K562 (cell line): ENCODE measurements around the gene FOXR1. TPM values are rescaled to one million over a fixed set of nuclear protein-coding genes. Genes with fewer than 3 reads are reported as not detected.

Experiments used
- DACH1 ChIP-seq: fragments of 450-650 bp; IDR thresholded peaks from 2 replicates; pipeline ENCODE4 v1.6.1; 2018; ENCODE audit not compliant: partially characterized antibody
- GABPB1 ChIP-seq: sonication (generic); formaldehyde crosslinking; IDR thresholded peaks from 2 replicates; pipeline ENCODE4 v1.8.0; 2022; ENCODE audit warnings: mild to moderate bottlenecking, missing genetic modification reagents
- JUN ChIP-seq, 2 experiments: sonication (generic) in 1 of 2; formaldehyde crosslinking in 1 of 2; IDR thresholded peaks; 2 replicates each; pipeline versions ENCODE4 v1.6.1 to v1.8.0; 2012 to 2022; ENCODE audit warnings: borderline replicate concordance in 2 of 2, mild to moderate bottlenecking in 2 of 2, improper control_type of control experiment in 1 of 2, low read depth in 1 of 2, low read length in 1 of 2, missing genetic modification reagents in 1 of 2
- JUND ChIP-seq, 2 experiments: IDR thresholded peaks; 2 replicates in 1 of 2; 3 replicates in 1 of 2; pipeline ENCODE4 v1.6.1; 2011; ENCODE audit warnings: borderline replicate concordance in 2 of 2, low read depth in 2 of 2, low read length in 2 of 2, improper control_type of control experiment in 1 of 2, missing biosample characterization in 1 of 2, missing genetic modification characterization in 1 of 2, missing genetic modification reagents in 1 of 2
- KLF13 ChIP-seq: fragments of 450-650 bp; IDR thresholded peaks from 2 replicates; pipeline ENCODE4 v1.6.1; 2016; ENCODE audit warnings: missing genetic modification characterization, low read depth, mild to moderate bottlenecking, missing compliant biosample characterization, moderate library complexity, borderline replicate concordance
- MXI1 ChIP-seq: IDR thresholded peaks from 2 replicates; pipeline ENCODE4 v1.6.1; 2011; ENCODE audit warnings: low read depth, mild to moderate bottlenecking, improper control_type of control experiment, low read length
- NCOR1 ChIP-seq: fragments of 450-650 bp; IDR thresholded peaks from 2 replicates; pipeline ENCODE4 v1.6.1; 2016; ENCODE audit warnings: mild to moderate bottlenecking, moderate library complexity
- NFE2L1 ChIP-seq: fragments of 450-650 bp; IDR thresholded peaks from 2 replicates; pipeline ENCODE4 v1.6.1; 2016; ENCODE audit warnings: missing genetic modification characterization, low read depth, mild to moderate bottlenecking, missing compliant biosample characterization, moderate library complexity, borderline replicate concordance
- NRF1 ChIP-seq, 2 experiments: fragments of 450-650 bp; IDR thresholded peaks in 1 of 2; conservative IDR thresholded peaks in 1 of 2; 2 replicates each; pipeline ENCODE4 v1.6.1; 2014; ENCODE audit warnings: mild to moderate bottlenecking in 2 of 2
- POLR2G ChIP-seq: fragments of 200-400 bp; formaldehyde crosslinking; IDR thresholded peaks from 2 replicates; pipeline ENCODE4 v1.6.1; 2017; ENCODE audit warnings: low read depth, mild to moderate bottlenecking, antibody characterized with exemption, low read length, moderate library complexity
- RBM25 ChIP-seq: fragments of 200-400 bp; formaldehyde crosslinking; IDR thresholded peaks from 2 replicates; pipeline ENCODE4 v1.6.1; 2018; ENCODE audit warnings: low read length, low read depth, moderate library complexity; ENCODE audit not compliant: severe bottlenecking
- RFX1 ChIP-seq: fragments of 450-650 bp; IDR thresholded peaks from 2 replicates; pipeline ENCODE4 v1.6.1; 2016; ENCODE audit warnings: mild to moderate bottlenecking, moderate library complexity
- SIN3B ChIP-seq: fragments of 450-650 bp; IDR thresholded peaks from 2 replicates; pipeline ENCODE4 v1.6.1; 2017; ENCODE audit warnings: low read depth, mild to moderate bottlenecking, moderate library complexity
- SMARCA4 ChIP-seq: fragments of 450-650 bp; IDR thresholded peaks from 2 replicates; pipeline ENCODE4 v1.6.1; 2016
- SMARCE1 ChIP-seq: fragments of 450-650 bp; IDR thresholded peaks from 2 replicates; pipeline ENCODE4 v1.7.1; 2016; ENCODE audit warnings: mild to moderate bottlenecking
- SNIP1 ChIP-seq: fragments of 450-650 bp; IDR thresholded peaks from 2 replicates; pipeline ENCODE4 v1.7.1; 2017; ENCODE audit warnings: low read depth, mild to moderate bottlenecking
- TCF7L2 ChIP-seq: fragments of 150-350 bp; IDR thresholded peaks from 2 replicates; pipeline ENCODE4 v1.6.1; 2016; ENCODE audit warnings: low read depth, mild to moderate bottlenecking, low read length, moderate library complexity
- ZNF24 ChIP-seq: fragments of 450-650 bp; IDR thresholded peaks from 2 replicates; pipeline ENCODE4 v1.6.1; 2016
- ZNF408 ChIP-seq: fragments of 250-450 bp; sonication (Bioruptor Pico); IDR thresholded peaks from 2 replicates; pipeline ENCODE4 v1.4.0; 2020; ENCODE audit warnings: low read depth, mild to moderate bottlenecking, moderate library complexity
- polyA plus RNA-seq, 8 experiments: library from polyadenylated mRNA; depleted of rRNA in 4 of 8; stranded (reverse) in 5 of 8; unstranded in 3 of 8; fragments of >200 nt; fragmentation: Nextera tagmentation in 2 of 8; fragmentation: Illumina TruSeq in 1 of 8; extraction: Ambion mirVana in 2 of 8; extraction: Trizol in 1 of 8; gene quantifications; 2 replicates each; pipeline versions ENCODE4 v1.2.1 to v1.2.3, GENCODE V29; 2011 to 2014; ENCODE audit warnings: inconsistent platforms in 1 of 8, missing spikeins in 1 of 8
- total RNA-seq, 7 experiments: library from RNA; depleted of rRNA in 6 of 7; stranded (reverse); fragments of >200 nt in 6 of 7; fragmentation: Illumina TruSeq in 2 of 7; extraction: Trizol in 2 of 7; gene quantifications; 2 replicates each; pipeline versions ENCODE4 v1.2.1 to v1.2.3, GENCODE V29; 2011 to 2021; ENCODE audit warnings: low replicate concordance in 1 of 7
- TF ChIP-seq, protein P1 (sequence below), 2 experiments: fragments of 250-450 bp in 1 of 2; fragments of 450-650 bp in 1 of 2; sonication (Bioruptor Pico) in 1 of 2; IDR thresholded peaks; 2 replicates each; pipeline versions ENCODE4 v1.6.1 to v1.8.0; 2016 to 2021; ENCODE audit warnings: mild to moderate bottlenecking in 2 of 2, moderate library complexity in 2 of 2, missing compliant biosample characterization in 1 of 2, missing genetic modification characterization in 1 of 2
- TF ChIP-seq, protein P2 (sequence below): IDR thresholded peaks from 2 replicates; pipeline ENCODE4 v1.6.1; 2011; ENCODE audit not compliant: insufficient read length; ENCODE audit errors: extremely low read depth
- TF ChIP-seq, protein P3 (sequence below): fragments of 450-650 bp; formaldehyde crosslinking; IDR thresholded peaks from 2 replicates; pipeline ENCODE4 v1.4.0; 2022; ENCODE audit warnings: missing genetic modification characterization

The FOXR1 gene
- total and polyA plus RNA-seq, 9 of the 15 experiments (the other 6 are each of a cell fraction or from before 2014, with no cell fraction given) = not detected

DNA sequence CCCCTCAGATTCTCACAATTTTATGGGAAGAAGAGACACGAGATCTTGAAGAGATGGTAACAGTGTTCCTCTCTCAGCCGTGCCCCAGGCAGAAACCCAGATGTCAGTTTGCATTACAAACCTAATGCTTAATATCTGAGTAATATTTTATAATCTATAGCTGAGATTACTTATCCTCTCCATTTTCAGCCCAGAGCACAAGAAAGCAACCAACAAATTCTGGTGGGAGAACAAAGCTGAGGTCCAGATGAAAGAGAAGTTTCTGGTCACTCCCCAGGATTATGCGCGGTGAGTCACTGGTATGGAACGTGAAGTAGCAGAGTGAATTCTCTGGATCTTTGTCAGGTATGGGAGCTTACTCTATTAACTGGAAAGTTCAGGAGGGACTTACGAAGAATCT, 27.3 kb downstream of the FOXR1 start (continued):
- TF ChIP-seq ZNF408 (CRISPR knock-in tag) (no peak), NFE2L1 (no peak), TCF7L2 (no peak), GABPB1 (CRISPR knock-in tag) (no peak), ZNF24 (no peak), JUND (IDR thresholded peaks at IDR 0.05; ENCODE audit: borderline replicate concordance, low read depth, low read length) (peak; percentile 91), JUND (tag; IDR thresholded peaks at IDR 0.05; ENCODE audit: borderline replicate concordance, low read depth, low read length) (peak; percentile 91; the same call in 2 of the 3 replicates), NRF1 (conservative IDR thresholded peaks at IDR 0.05 in 1 of 2, IDR thresholded peaks at IDR 0.05 in 1 of 2) (peak; percentile 52 to 58), POLR2G (no peak), DACH1 (no peak), MXI1 (0 out of 2 replicates have a peak, but pooled peaks have one; percentile 11), JUN (IDR thresholded peaks at IDR 0.05; ENCODE audit: borderline replicate concordance, low read depth, low read length) (0 out of 2 replicates have a peak, but pooled peaks have one; percentile 30), JUN (CRISPR knock-in tag; IDR thresholded peaks at IDR 0.05; ENCODE audit: borderline replicate concordance) (no peak), SNIP1 (no peak), SMARCA4 (peak; percentile 68), KLF13 (tag) (no peak), RFX1 (no peak), RBM25 (no peak), SMARCE1 (peak; percentile 62; the same call in 1 of the 2 replicates), SIN3B (no peak), NCOR1 (no peak)
- TF ChIP-seq, protein P1, sequence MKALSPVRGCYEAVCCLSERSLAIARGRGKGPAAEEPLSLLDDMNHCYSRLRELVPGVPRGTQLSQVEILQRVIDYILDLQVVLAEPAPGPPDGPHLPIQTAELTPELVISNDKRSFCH (CRISPR knock-in tag; IDR thresholded peaks at IDR 0.05) = no peak
- TF ChIP-seq, protein P1 (tag; IDR thresholded peaks at IDR 0.05) = no peak
- TF ChIP-seq, protein P2, sequence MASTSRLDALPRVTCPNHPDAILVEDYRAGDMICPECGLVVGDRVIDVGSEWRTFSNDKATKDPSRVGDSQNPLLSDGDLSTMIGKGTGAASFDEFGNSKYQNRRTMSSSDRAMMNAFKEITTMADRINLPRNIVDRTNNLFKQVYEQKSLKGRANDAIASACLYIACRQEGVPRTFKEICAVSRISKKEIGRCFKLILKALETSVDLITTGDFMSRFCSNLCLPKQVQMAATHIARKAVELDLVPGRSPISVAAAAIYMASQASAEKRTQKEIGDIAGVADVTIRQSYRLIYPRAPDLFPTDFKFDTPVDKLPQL = no peak
- TF ChIP-seq, protein P3, sequence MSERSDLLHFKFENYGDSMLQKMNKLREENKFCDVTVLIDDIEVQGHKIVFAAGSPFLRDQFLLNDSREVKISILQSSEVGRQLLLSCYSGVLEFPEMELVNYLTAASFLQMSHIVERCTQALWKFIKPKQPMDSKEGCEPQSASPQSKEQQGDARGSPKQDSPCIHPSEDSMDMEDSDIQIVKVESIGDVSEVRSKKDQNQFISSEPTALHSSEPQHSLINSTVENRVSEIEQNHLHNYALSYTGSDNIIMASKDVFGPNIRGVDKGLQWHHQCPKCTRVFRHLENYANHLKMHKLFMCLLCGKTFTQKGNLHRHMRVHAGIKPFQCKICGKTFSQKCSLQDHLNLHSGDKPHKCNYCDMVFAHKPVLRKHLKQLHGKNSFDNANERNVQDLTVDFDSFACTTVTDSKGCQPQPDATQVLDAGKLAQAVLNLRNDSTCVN (CRISPR knock-in tag) = no peak
